Measurements from ENCODE around the gene CABP1. TPM values are rescaled to one million over a fixed set of nuclear protein-coding genes. Genes with fewer than 3 reads are reported as not detected.

CABP1 gene
- total RNA-seq, 1 donor from 2014 or later, result not detected

DNA sequence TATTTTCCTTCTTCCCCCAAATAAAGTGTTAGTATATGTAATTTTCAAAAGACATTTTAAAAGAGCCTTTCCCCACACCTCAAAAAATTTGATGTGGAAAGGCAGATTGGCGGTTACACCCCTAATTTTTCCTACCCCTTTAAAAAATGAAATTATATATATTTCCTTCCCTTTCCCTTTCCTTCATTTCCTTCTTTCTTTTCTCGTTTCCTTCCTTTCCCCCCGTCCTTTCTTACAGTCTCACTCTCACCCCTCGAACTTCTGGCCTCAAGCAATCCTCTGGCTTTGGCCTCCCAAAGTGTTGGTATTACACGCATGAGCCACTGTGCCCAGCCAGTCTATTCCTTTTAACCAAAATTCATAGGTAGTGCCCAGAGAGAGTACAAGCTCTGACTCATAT is 65.6 kb downstream of the CABP1 start:
- Histone ChIP-seq H3K27me3 (ENCODE audit: control insufficient read depth, insufficient read depth, low read length) (no peaks in the 10 kb centered on the region), H3K4me3 (ENCODE audit: low read depth, low read length) (no peak overlapping the region), H3K36me3 (ENCODE audit: control insufficient read depth, insufficient read depth, low read length) (peaks cover 3% of the 10 kb centered on the region)
- FAIRE-seq (no peak), DNase-seq (ENCODE audit: low read depth) (no peak)
- TF ChIP-seq, protein P1, sequence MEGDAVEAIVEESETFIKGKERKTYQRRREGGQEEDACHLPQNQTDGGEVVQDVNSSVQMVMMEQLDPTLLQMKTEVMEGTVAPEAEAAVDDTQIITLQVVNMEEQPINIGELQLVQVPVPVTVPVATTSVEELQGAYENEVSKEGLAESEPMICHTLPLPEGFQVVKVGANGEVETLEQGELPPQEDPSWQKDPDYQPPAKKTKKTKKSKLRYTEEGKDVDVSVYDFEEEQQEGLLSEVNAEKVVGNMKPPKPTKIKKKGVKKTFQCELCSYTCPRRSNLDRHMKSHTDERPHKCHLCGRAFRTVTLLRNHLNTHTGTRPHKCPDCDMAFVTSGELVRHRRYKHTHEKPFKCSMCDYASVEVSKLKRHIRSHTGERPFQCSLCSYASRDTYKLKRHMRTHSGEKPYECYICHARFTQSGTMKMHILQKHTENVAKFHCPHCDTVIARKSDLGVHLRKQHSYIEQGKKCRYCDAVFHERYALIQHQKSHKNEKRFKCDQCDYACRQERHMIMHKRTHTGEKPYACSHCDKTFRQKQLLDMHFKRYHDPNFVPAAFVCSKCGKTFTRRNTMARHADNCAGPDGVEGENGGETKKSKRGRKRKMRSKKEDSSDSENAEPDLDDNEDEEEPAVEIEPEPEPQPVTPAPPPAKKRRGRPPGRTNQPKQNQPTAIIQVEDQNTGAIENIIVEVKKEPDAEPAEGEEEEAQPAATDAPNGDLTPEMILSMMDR (IDR thresholded peaks at IDR 0.05; ENCODE audit: insufficient read depth, low read length, severe bottlenecking), result no peak

DNA sequence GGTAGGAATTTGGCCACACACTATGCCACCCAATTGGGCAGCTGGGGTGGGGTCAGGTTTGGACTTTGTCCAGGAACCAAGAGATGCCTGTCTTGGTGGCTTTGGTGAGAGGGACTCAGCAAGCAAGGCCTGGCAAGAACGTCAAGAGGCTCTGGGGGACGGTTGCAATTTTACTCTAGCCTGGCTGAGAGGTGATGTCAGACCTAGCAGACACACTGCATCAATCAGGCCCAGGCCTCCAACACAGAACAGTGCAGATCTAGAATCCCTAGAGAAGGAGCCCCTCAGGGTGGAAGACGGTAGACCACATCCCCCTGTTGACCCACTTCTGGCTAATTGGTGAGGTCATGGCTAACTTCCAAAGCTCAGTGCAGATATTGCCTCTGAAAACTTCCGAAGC is 68.2 kb downstream of the CABP1 start:
- Histone ChIP-seq H3K36me3 (ENCODE audit: control insufficient read depth, insufficient read depth, low read length) (peaks cover 1% of the 10 kb centered on the region), H3K4me3 (ENCODE audit: low read depth, low read length) (no peak overlapping the region), H3K27me3 (ENCODE audit: control insufficient read depth, insufficient read depth, low read length) (no peaks in the 10 kb centered on the region)
- TF ChIP-seq, protein P1 (IDR thresholded peaks at IDR 0.05; ENCODE audit: insufficient read depth, low read length, severe bottlenecking), result no peak
- FAIRE-seq, result no peak
- no peak for DNase-seq (ENCODE audit: low read depth)

DNA sequence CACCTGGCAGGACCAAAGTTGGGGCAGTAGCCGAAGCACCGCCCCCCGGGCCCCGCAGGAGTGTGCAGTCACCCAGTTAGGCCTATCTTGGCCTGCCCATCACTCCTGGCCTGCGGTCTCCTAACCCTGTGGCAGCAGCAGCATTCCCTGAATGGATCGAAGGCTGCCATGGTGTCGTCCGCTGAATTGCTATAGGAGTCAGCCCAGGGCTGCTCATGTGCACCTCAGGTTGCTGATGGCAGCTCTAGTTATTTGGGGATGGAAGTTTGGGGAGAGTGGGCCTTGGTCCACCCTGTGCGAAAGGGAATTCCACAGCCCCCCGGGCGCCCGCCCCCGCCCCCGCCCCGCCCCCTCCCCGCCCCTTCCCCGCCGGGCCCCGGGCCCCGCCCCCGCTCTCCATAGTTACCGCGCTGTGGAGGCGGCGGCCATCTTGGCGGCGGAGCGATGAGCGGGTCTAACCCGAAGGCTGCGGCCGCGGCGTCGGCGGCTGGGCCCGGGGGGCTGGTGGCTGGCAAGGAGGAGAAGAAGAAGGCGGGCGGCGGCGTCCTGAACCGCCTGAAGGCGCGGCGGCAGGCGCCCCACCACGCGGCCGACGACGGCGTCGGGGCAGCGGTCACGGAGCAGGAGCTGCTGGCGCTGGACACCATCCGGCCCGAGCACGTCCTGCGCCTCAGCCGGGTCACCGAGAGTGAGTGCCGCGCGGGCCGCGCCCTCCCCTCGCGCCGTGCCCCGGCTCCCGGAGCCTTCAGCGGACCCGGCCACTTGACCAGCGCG is 69.8 kb downstream of the CABP1 start, which contains the start of gene UNC119B:
TSS of gene UNC119B (plus strand) at position 428 of the 774 bp plus-strand sequence. CDS start at position 445, 17 bp downstream.
- peak; percentile 25 for DNase-seq (ENCODE audit: low read depth)
- Histone ChIP-seq H3K4me3 (ENCODE audit: low read depth, low read length) (peak within 1 kb of the TSS; percentile 76), H3K36me3 (ENCODE audit: control insufficient read depth, insufficient read depth, low read length) (peaks cover 3% of the 10 kb centered on the region), H3K27me3 (ENCODE audit: control insufficient read depth, insufficient read depth, low read length) (no peaks in the 10 kb centered on the region)
- no peak for FAIRE-seq
- TF ChIP-seq, protein P1 (IDR thresholded peaks at IDR 0.05; ENCODE audit: insufficient read depth, low read length, severe bottlenecking), result no peak

DNA sequence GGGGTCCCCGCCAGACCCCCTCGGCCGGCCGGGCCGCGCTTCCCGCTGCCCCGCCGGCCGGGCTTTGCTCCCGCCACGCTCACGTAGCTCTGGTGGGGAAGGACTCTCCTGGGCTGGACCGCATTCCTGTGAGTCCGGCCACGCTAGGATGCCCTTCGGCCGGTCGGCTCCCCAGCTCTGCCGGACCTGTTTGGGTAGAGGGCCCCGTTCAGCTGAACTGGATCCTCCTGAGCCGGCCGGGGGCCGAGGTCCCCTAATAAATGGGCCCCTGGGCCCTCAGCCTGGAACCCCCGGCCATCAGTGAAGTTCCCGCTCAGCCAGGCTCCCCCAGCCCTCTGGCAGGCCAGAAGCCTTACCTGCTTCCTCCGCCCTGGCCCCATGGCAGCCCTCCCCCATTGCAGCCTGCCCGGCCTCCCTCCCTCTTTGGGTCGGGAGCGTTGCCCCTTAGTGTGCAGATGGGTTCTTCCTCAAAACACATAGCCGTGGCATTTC is 70.4 kb downstream of the CABP1 start:
- FAIRE-seq (no peak), DNase-seq (ENCODE audit: low read depth) (no peak)
- Histone ChIP-seq H3K4me3 (ENCODE audit: low read depth, low read length) (peak overlapping the region; percentile 76), H3K36me3 (ENCODE audit: control insufficient read depth, insufficient read depth, low read length) (peaks cover 5% of the 10 kb centered on the region), H3K27me3 (ENCODE audit: control insufficient read depth, insufficient read depth, low read length) (no peaks in the 10 kb centered on the region)
- TF ChIP-seq, protein P1 (IDR thresholded peaks at IDR 0.05; ENCODE audit: insufficient read depth, low read length, severe bottlenecking), result no peak

DNA sequence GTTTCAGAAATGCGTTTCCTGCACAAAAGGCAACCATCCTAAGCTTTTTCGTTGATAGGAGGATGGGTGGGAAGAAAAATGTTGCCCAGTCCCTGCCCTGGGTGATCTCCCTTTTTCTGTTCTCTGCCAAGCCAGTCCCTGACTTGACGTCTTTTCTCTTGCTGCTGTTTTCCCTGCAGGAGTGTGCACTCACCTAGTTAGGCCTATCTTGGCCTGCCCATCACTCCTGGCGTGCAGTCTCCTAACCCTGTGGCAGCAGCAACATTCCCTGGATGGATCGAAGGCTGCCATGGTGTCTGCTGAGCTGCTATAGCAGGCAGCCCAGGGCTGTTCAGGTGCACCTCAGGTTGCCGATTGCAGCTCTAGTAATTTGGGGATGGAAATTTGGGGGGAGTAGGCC is 71.0 kb downstream of the CABP1 start:
- no peaks in the 10 kb centered on the region for H3K27me3 ChIP-seq (ENCODE audit: control insufficient read depth, insufficient read depth, low read length)
- FAIRE-seq (no peak), DNase-seq (ENCODE audit: low read depth) (no peak)
- TF ChIP-seq, protein P1 (IDR thresholded peaks at IDR 0.05; ENCODE audit: insufficient read depth, low read length, severe bottlenecking), result no peak
- H3K36me3 ChIP-seq (ENCODE audit: control insufficient read depth, insufficient read depth, low read length), result peaks cover 9% of the 10 kb centered on the region
- peak overlapping the region; percentile 76 for H3K4me3 ChIP-seq (ENCODE audit: low read depth, low read length)
